A549 (cell line): Measurements from ENCODE around the gene TMEM167B. TPM values are rescaled to one million over a fixed set of nuclear protein-coding genes. Genes with fewer than 3 reads are reported as not detected.
A peak's percentile ranks its signal among the peaks of the same experiment; 100 is the strongest.

Experiments used
- ATAC-seq, 2 experiments: fragments of 200-7000 bp in 1 of 2; fragments of >200 bp in 1 of 2; cut with Nextera tagmentation in 1 of 2; cut with Tn5 transposase in 1 of 2; 3 replicates each; pipeline versions ENCODE4 v1.8.0 to v1.9.1; 2018 to 2020; ENCODE audit warnings: mild to moderate bottlenecking in 1 of 2, moderate library complexity in 1 of 2
- CTCF ChIA-PET: fragments of 300-600 bp; sonication (Branson Sonifier 250); formaldehyde crosslinking; extraction: SDS; loops from one replicate; lab custom pipeline; 2021; ENCODE audit warnings: antibody characterized with exemption, inconsistent platforms; lab: Yijun Ruan, JAX
- POLR2A ChIA-PET: fragments of 350-600 bp; formaldehyde crosslinking; extraction: SDS; loops from one replicate; lab custom pipeline; 2021; ENCODE audit warnings: antibody characterized with exemption, inconsistent platforms; lab: Yijun Ruan, JAX
- DNase-seq, 2 experiments: peaks; one replicate each; pipeline versions ENCODE4 v3.0.0 to v3.0.0-alpha.2; 2011 to 2016; ENCODE audit warnings: low read depth in 1 of 2, low spot score in 1 of 2
- FAIRE-seq: peaks from 2 replicates; lab custom pipeline; 2011; peaks lifted over from hg19 to GRCh38; lab: Jason Lieb, UNC
- H3K27ac ChIP-seq, 2 experiments: fragments of >200 bp; sonication (Bioruptor Twin); formaldehyde crosslinking; 3 replicates each; pipeline ENCODE4 v1.5.1; 2016 to 2017
- H3K4me1 ChIP-seq: fragments of >200 bp; sonication (Bioruptor Twin); formaldehyde crosslinking; 3 replicates; pipeline ENCODE4 v1.6.1; 2016
- H3K4me2 ChIP-seq: fragments of >200 bp; sonication (Bioruptor Twin); formaldehyde crosslinking; 3 replicates; pipeline ENCODE4 v1.6.1; 2016
- H3K4me3 ChIP-seq: fragments of >200 bp; sonication (Bioruptor Twin); formaldehyde crosslinking; 3 replicates; pipeline ENCODE4 v1.5.1; 2016
- H3K9me3 ChIP-seq: fragments of >200 bp; sonication (Bioruptor Twin); formaldehyde crosslinking; 3 replicates; pipeline ENCODE4 v1.6.1; 2016
- BCL3 ChIP-seq: fragments of >200 bp; sonication (Bioruptor Twin); formaldehyde crosslinking; IDR thresholded peaks from 3 replicates; pipeline ENCODE4 v1.6.1; 2016
- BHLHE40 ChIP-seq: IDR thresholded peaks from 2 replicates; pipeline ENCODE4 v1.6.1; 2012; ENCODE audit warnings: low read depth, low read length, inconsistent platforms
- CEBPB ChIP-seq, 2 experiments: fragments of >200 bp in 1 of 2; sonication (Bioruptor Twin) in 1 of 2; formaldehyde crosslinking in 1 of 2; IDR thresholded peaks; 2 replicates each; pipeline ENCODE4 v1.6.1; 2012 to 2016
- CHD2 ChIP-seq: fragments of 150-350 bp; IDR thresholded peaks from 2 replicates; pipeline ENCODE4 v1.6.1; 2014; ENCODE audit warnings: low read length; ENCODE audit not compliant: partially characterized antibody
- EHF ChIP-seq: fragments of 250-450 bp; sonication (Bioruptor Pico); IDR thresholded peaks from 2 replicates; pipeline ENCODE4 v1.5.0; 2020; ENCODE audit warnings: mild to moderate bottlenecking
- EHMT2 ChIP-seq: fragments of 200-600 bp; sonication (generic); IDR thresholded peaks from 2 replicates; pipeline ENCODE4 v1.6.1; 2016; ENCODE audit warnings: antibody characterized with exemption, low read depth, mild to moderate bottlenecking, moderate library complexity
- EP300 ChIP-seq, 2 experiments: fragments of >200 bp; sonication (Bioruptor Twin); formaldehyde crosslinking; IDR thresholded peaks; 2 replicates in 1 of 2; 3 replicates in 1 of 2; pipeline ENCODE4 v1.6.1; 2016 to 2017
- FOSB ChIP-seq: fragments of 250-450 bp; sonication (Bioruptor Pico); IDR thresholded peaks from 2 replicates; pipeline ENCODE4 v1.5.0; 2020; ENCODE audit warnings: mild to moderate bottlenecking, moderate library complexity
- FOXS1 ChIP-seq: fragments of 250-450 bp; sonication (Bioruptor Pico); IDR thresholded peaks from 2 replicates; pipeline ENCODE4 v1.5.0; 2020; ENCODE audit warnings: mild to moderate bottlenecking, moderate library complexity
- GATA3 ChIP-seq: IDR thresholded peaks from 2 replicates; pipeline ENCODE4 v1.6.1; 2012; ENCODE audit warnings: borderline replicate concordance
- HDAC2 ChIP-seq: fragments of 200-600 bp; sonication (generic); IDR thresholded peaks from 2 replicates; pipeline ENCODE4 v1.6.1; 2016
- HOXB13 ChIP-seq: fragments of 250-450 bp; sonication (Bioruptor Pico); IDR thresholded peaks from 2 replicates; pipeline ENCODE4 v1.5.0; 2020; ENCODE audit warnings: low read depth, mild to moderate bottlenecking, moderate library complexity
- HOXB5 ChIP-seq: fragments of 250-450 bp; sonication (Bioruptor Pico); IDR thresholded peaks from 2 replicates; pipeline ENCODE4 v1.5.0; 2020; ENCODE audit warnings: mild to moderate bottlenecking, moderate library complexity
- JUN ChIP-seq, 2 experiments: fragments of >200 bp; sonication (Bioruptor Twin); formaldehyde crosslinking; IDR thresholded peaks; 2 replicates in 1 of 2; 3 replicates in 1 of 2; pipeline ENCODE4 v1.6.1; 2016 to 2017
- KDM1A ChIP-seq: fragments of 200-600 bp; sonication (generic); IDR thresholded peaks from 2 replicates; pipeline ENCODE4 v1.6.1; 2016; ENCODE audit warnings: low read depth, mild to moderate bottlenecking
- MAFK ChIP-seq: fragments of 450-650 bp; IDR thresholded peaks from 2 replicates; pipeline ENCODE4 v1.6.1; 2014; ENCODE audit not compliant: partially characterized antibody
- MAX ChIP-seq: IDR thresholded peaks from 2 replicates; pipeline ENCODE4 v1.6.1; 2012
- MAZ ChIP-seq: fragments of 150-350 bp; IDR thresholded peaks from 2 replicates; pipeline ENCODE4 v1.6.1; 2014; ENCODE audit warnings: antibody characterized with exemption, low read depth, low read length, borderline replicate concordance
- MYC ChIP-seq: IDR thresholded peaks from 2 replicates; pipeline ENCODE4 v1.6.1; 2012; ENCODE audit warnings: mild to moderate bottlenecking, inconsistent platforms, low read length, improper control_type of control experiment, borderline replicate concordance
- PHF8 ChIP-seq: fragments of 200-600 bp; sonication (generic); IDR thresholded peaks from 2 replicates; pipeline ENCODE4 v1.6.1; 2016; ENCODE audit warnings: low read depth, mild to moderate bottlenecking, antibody characterized with exemption, moderate library complexity, borderline replicate concordance
- POLR2A ChIP-seq: IDR thresholded peaks from 2 replicates; pipeline ENCODE4 v1.6.1; 2012; ENCODE audit warnings: mild to moderate bottlenecking, low read length
- POLR2AphosphoS2 ChIP-seq: conservative IDR thresholded peaks from 2 replicates; pipeline ENCODE4 v1.6.1; 2012; ENCODE audit warnings: low read length, improper control_type of control experiment, inconsistent platforms
- RAD21 ChIP-seq, 2 experiments: fragments of >200 bp in 1 of 2; sonication (Bioruptor Twin) in 1 of 2; formaldehyde crosslinking in 1 of 2; IDR thresholded peaks in 1 of 2; conservative IDR thresholded peaks in 1 of 2; 2 replicates in 1 of 2; 3 replicates in 1 of 2; pipeline ENCODE4 v1.6.1; 2012 to 2018; ENCODE audit warnings: inconsistent platforms in 1 of 2
- RARB ChIP-seq: fragments of 250-450 bp; sonication (Bioruptor Pico); IDR thresholded peaks from 2 replicates; pipeline ENCODE4 v1.8.0; 2021; ENCODE audit warnings: mild to moderate bottlenecking, moderate library complexity
- REST ChIP-seq: fragments of 200-600 bp; sonication (generic); IDR thresholded peaks from 2 replicates; pipeline ENCODE4 v1.6.1; 2016; ENCODE audit warnings: antibody characterized with exemption, mild to moderate bottlenecking, moderate library complexity
- SREBF2 ChIP-seq: fragments of 450-650 bp; IDR thresholded peaks from 2 replicates; pipeline ENCODE4 v1.6.1; 2014; ENCODE audit warnings: mild to moderate bottlenecking, moderate library complexity
- TP53 ChIP-seq: fragments of 250-450 bp; sonication (Bioruptor Pico); IDR thresholded peaks from 2 replicates; pipeline ENCODE4 v1.5.0; 2021; ENCODE audit warnings: mild to moderate bottlenecking, moderate library complexity
- ZNF302 ChIP-seq: fragments of 250-450 bp; sonication (Bioruptor Pico); IDR thresholded peaks from 2 replicates; pipeline ENCODE4 v1.9.0; 2021; ENCODE audit warnings: inconsistent platforms, mild to moderate bottlenecking, moderate library complexity
- WGBS: methylation state at CpG from one replicate; pipeline ENCODE4 v1.1.6; 2017; ENCODE audit errors: missing lambda C conversion rate; 5-methylcytosine and 5-hydroxymethylcytosine counted together
- polyA plus RNA-seq, 4 experiments: library from polyadenylated mRNA; depleted of rRNA in 3 of 4; stranded (reverse); fragments of >200 nt; fragmentation: RNase III in 1 of 4; extraction: RNeasy Plus Mini Kit Qiagen cat#74134 plus additional on column Dnase treatment in 1 of 4; gene quantifications; 2 replicates in 3 of 4; 3 replicates in 1 of 4; pipeline ENCODE4 v1.2.3, GENCODE V29; 2011 to 2017
- TF ChIP-seq, protein P1 (sequence below): fragments of 450-650 bp; IDR thresholded peaks from 2 replicates; pipeline ENCODE4 v1.6.1; 2014; ENCODE audit warnings: antibody characterized with exemption
- TF ChIP-seq, protein P2 (sequence below): fragments of >200 bp; sonication (Bioruptor Twin); formaldehyde crosslinking; IDR thresholded peaks from 3 replicates; pipeline ENCODE4 v1.5.1; 2016
- TF ChIP-seq, protein P3 (sequence below): fragments of >200 bp; sonication (Bioruptor Twin); formaldehyde crosslinking; IDR thresholded peaks from 2 replicates; pipeline ENCODE4 v1.6.1; 2016
- TF ChIP-seq, protein P4 (sequence below): IDR thresholded peaks from 2 replicates; pipeline ENCODE4 v1.6.1; 2012; ENCODE audit warnings: low read depth, borderline replicate concordance

Gene TMEM167B
- polyA plus RNA-seq, 2 of the 4 experiments (the other 2 are of a cell fraction), result 9.7 to 10.9 TPM

GRCh38 chr1:109075531-109076490, 14.8 kb upstream of the TMEM167B start, which contains the start of gene TAF13:
Gene TAF13, minus strand, starts transcription at chr1:109076003. Its CDS starts 56 bp downstream, at chr1:109075947.
- DNase-seq (peak; percentile 80 to 93), FAIRE-seq (no peak), ATAC-seq (peak; percentile 100)
- Histone ChIP-seq H3K4me1 (no peaks in the 10 kb centered on the region; the same call in 2 of the 3 replicates), H3K4me2 (peak within 1 kb of the TSS; percentile 80), H3K4me3 (peak within 1 kb of the TSS; percentile 72), H3K27ac (peak within 1 kb of the TSS; percentile 90 to 93), H3K9me3 (no peaks in the 10 kb centered on the region)
- POLR2A ChIA-PET, result interaction anchor here (0.6 to 1.7 kb wide), 10 partner anchors 11 to 48 kb away, joined by 3 to 20 read pairs (median 4); partner anchors contain the start of genes TMEM167B and WDR47
- WGBS, result 4% methylated on average over 34 of the region's 39 CpGs
- CTCF ChIA-PET, result interaction anchor here (1.0 to 2.6 kb wide), 6 partner anchors 9 to 37 kb away, joined by 3 to 10 read pairs (median 6); partner anchors contain the start of gene TMEM167B
- TF ChIP-seq MYC (no peak), MAZ (no peak), RARB (CRISPR knock-in tag) (no peak), CEBPB (IDR thresholded peaks at IDR 0.05) (no peak), POLR2AphosphoS2 (no peak), PHF8 (peak; percentile 74; the same call in 1 of the 2 replicates), HOXB5 (CRISPR knock-in tag) (no peak), JUN (IDR thresholded peaks at IDR 0.05) (peak; percentile 89 to 90), KDM1A (no peak), TP53 (CRISPR knock-in tag) (no peak), HDAC2 (no peak), EHMT2 (no peak), CHD2 (peak; percentile 80), HOXB13 (CRISPR knock-in tag) (no peak), GATA3 (no peak), FOSB (CRISPR knock-in tag) (no peak), MAFK (no peak), REST (peak; percentile 79), POLR2A (peak; percentile 93), RAD21 (conservative IDR thresholded peaks at IDR 0.05 in 1 of 2, IDR thresholded peaks at IDR 0.05 in 1 of 2) (no peak), SREBF2 (no peak), EHF (no peak), FOXS1 (no peak), EP300 (IDR thresholded peaks at IDR 0.05) (no peak), ZNF302 (CRISPR knock-in tag) (no peak), BHLHE40 (no peak), BCL3 (peak; percentile 44; the same call in 1 of the 3 replicates), MAX (peak; percentile 84)
- TF ChIP-seq, protein P1, sequence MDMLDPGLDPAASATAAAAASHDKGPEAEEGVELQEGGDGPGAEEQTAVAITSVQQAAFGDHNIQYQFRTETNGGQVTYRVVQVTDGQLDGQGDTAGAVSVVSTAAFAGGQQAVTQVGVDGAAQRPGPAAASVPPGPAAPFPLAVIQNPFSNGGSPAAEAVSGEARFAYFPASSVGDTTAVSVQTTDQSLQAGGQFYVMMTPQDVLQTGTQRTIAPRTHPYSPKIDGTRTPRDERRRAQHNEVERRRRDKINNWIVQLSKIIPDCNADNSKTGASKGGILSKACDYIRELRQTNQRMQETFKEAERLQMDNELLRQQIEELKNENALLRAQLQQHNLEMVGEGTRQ, result no peak
- TF ChIP-seq, protein P2, sequence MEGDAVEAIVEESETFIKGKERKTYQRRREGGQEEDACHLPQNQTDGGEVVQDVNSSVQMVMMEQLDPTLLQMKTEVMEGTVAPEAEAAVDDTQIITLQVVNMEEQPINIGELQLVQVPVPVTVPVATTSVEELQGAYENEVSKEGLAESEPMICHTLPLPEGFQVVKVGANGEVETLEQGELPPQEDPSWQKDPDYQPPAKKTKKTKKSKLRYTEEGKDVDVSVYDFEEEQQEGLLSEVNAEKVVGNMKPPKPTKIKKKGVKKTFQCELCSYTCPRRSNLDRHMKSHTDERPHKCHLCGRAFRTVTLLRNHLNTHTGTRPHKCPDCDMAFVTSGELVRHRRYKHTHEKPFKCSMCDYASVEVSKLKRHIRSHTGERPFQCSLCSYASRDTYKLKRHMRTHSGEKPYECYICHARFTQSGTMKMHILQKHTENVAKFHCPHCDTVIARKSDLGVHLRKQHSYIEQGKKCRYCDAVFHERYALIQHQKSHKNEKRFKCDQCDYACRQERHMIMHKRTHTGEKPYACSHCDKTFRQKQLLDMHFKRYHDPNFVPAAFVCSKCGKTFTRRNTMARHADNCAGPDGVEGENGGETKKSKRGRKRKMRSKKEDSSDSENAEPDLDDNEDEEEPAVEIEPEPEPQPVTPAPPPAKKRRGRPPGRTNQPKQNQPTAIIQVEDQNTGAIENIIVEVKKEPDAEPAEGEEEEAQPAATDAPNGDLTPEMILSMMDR, result no peak
- TF ChIP-seq, protein P3, sequence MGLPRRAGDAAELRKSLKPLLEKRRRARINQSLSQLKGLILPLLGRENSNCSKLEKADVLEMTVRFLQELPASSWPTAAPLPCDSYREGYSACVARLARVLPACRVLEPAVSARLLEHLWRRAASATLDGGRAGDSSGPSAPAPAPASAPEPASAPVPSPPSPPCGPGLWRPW, result no peak
- TF ChIP-seq, protein P4, sequence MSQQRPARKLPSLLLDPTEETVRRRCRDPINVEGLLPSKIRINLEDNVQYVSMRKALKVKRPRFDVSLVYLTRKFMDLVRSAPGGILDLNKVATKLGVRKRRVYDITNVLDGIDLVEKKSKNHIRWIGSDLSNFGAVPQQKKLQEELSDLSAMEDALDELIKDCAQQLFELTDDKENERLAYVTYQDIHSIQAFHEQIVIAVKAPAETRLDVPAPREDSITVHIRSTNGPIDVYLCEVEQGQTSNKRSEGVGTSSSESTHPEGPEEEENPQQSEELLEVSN, result no peak; the same call in 1 of the 2 replicates
